Nucleus accumbens (tissue), 56 donors: ENCODE data around the gene PERM1.

Source experiments
- DNase-seq, 56 donors: peaks; one replicate each; lab custom pipeline; 2025; lab: John Stamatoyannopoulos, UW

PERM1 gene

GRCh38 chr1:939511-940106 lies 42.3 kb downstream of the PERM1 start:
- DNase-seq, result no peak

- DNase-seq, result no peak
Observed at GRCh38 chr1:938711-939489, 43.0 kb downstream of the PERM1 start.

- DNase-seq, result no peak
Observed at GRCh38 chr1:938088-938683, 43.7 kb downstream of the PERM1 start.

GRCh38 chr1:937521-937920 lies 44.4 kb downstream of the PERM1 start:
- DNase-seq, result no peak

GRCh38 chr1:936348-937264 lies 45.3 kb downstream of the PERM1 start:
- DNase-seq, result no peak

GRCh38 chr1:935751-936231 lies 46.1 kb downstream of the PERM1 start:
- peak in 1 of 56 donors; percentile 44 for DNase-seq

GRCh38 chr1:934991-935750 lies 46.7 kb downstream of the PERM1 start:
- DNase-seq, result peak in 1 of 56 donors; percentile 44

- DNase-seq, result no peak
Observed at GRCh38 chr1:933603-933940, 48.3 kb downstream of the PERM1 start.

GRCh38 chr1:932776-933602 lies 48.9 kb downstream of the PERM1 start:
- DNase-seq, result no peak

- no peak for DNase-seq
Observed at GRCh38 chr1:932173-932510, 49.8 kb downstream of the PERM1 start.

GRCh38 chr1:931380-932172 lies 50.3 kb downstream of the PERM1 start:
- DNase-seq, result no peak

GRCh38 chr1:930633-931138 lies 51.2 kb downstream of the PERM1 start:
- DNase-seq, result no peak

GRCh38 chr1:929712-930632 lies 51.9 kb downstream of the PERM1 start:
- no peak for DNase-seq

GRCh38 chr1:928825-929661 lies 52.9 kb downstream of the PERM1 start:
- DNase-seq, result no peak

- no peak for DNase-seq
Observed at GRCh38 chr1:927748-928147, 54.1 kb downstream of the PERM1 start.

GRCh38 chr1:927234-927633 lies 54.7 kb downstream of the PERM1 start:
- DNase-seq, result no peak
